HG03457 (cell line): Measurements from ENCODE around the gene OXNAD1.
"Not testable (repeated sequence)": the region's sequence is repeated elsewhere in the genome, so short reads cannot be mapped to it uniquely, and the experiment has no call there.

Source experiments
- ATAC-seq: cut with Tn5 transposase; IDR thresholded peaks from one replicate; pipeline ENCODE4 v1.9.1; 2021; ENCODE audit warnings: moderate number of reproducible peaks; ENCODE audit not compliant: unreplicated experiment

The OXNAD1 gene

DNA sequence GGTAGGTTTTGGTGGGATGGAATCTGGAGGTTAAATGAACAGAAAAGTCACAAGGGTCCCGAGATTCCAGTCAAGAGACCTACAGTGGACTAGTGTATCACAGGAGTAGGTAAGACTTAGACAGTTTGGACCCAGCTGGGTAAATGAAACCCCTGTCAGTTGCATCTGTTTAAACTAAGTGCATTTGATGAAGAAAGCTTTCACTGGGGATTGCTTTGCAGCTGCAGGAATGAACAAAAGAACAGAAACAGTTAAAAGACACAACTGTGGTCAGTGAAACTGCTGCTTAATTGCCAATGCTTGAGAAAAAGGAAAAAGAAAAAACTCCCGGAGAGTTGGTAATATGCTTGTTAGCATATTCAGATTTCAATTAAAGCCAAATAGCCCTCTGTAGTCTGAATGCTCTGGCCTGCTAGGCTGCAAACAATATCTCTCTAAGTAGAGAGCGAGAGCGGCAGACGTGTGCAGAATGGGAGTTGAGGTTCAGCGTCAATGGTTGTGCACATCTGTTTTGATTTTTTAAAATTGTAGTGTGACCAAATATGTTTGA is 37.1 kb downstream of the OXNAD1 start:
- ATAC-seq, result no peak

DNA sequence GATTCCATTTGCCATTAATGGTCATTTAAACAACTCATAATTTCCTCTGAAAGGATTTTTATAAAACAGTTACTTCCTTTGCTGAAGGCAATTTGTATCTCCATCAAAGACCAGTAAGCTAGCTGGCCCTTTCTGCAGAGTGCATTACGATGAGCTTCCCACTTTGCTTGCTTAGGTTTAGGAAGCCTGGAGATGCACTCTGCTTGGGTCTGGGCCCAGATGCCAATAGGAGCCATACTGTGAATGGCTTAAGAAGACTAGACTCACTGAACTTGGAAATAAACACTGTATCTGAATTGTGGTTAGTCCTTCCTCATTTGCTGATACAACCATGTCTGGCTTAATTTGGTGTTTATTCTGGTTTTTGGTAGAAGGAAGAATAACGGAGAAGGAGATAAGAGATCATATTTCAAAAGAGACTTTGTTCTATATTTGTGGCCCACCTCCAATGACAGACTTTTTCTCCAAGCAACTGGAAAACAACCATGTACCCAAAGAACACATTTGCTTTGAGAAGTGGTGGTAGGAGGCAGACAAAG is 38.1 kb downstream of the OXNAD1 start:
- ATAC-seq, result no peak

DNA sequence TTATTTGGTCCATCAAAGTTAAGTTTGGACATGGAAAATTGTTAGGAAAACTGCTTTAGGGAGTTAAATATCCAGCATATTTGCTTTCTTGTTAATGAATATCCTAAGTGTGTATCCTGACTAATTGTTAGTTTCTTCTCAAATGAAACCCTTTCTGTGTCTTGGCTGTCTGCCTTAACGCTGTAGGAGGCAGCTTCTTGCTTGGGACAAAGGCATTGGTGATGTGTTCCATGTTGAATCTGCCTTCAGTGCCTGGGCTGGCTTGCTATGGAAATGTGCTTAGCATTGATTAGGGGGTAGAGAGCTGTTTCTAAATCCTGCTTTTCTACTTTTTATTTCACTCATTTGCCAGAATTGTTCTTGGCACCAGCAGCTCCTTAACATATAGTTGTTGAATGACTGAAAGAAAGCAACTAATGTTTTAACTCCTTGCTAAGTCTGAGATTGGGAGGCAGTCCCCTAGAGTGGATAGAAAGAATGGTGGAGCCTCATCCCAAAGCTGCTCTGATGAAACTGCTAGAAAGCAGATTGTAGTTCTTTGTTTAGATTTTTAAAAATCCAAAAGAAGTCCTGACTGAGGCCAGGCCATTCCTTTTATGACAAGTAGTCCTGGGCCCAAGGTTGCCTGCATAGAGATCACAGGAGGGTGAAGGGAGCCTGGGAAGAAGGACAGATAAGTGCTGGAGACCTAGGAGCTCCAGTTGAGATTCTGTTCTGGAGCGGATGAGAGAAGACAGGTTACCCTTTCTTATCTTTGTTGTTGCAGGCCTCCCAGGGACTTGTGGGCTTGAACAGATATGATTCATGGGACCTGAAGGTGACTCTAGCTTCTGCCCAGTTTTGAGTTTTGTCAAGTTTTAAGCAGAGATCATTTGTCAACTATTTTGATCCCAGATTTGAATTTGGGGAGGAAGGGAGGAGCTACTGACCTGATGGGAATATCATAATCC is 39.3 kb downstream of the OXNAD1 start:
- no peak for ATAC-seq

DNA sequence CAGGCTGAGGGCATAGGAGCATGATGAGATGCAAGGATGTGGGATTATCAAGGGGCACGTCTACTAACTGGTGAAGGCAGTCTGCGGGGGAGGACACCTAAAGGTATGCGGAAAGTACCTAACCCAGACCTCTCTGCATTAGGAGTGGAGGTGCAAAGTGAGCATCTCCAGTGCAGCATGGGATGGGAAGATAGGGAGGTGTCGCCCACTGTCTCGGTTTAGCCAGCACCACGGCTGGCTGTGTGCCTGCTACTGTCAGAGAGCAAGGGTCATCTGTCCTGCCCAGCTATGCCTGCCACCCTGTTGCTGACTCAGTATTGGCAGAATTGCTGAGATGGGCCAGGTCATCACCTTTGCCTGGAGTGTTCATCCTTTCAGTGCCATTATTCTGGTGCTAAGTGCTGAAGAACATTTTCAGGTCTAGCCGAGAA is 40.1 kb downstream of the OXNAD1 start:
- no peak for ATAC-seq

DNA sequence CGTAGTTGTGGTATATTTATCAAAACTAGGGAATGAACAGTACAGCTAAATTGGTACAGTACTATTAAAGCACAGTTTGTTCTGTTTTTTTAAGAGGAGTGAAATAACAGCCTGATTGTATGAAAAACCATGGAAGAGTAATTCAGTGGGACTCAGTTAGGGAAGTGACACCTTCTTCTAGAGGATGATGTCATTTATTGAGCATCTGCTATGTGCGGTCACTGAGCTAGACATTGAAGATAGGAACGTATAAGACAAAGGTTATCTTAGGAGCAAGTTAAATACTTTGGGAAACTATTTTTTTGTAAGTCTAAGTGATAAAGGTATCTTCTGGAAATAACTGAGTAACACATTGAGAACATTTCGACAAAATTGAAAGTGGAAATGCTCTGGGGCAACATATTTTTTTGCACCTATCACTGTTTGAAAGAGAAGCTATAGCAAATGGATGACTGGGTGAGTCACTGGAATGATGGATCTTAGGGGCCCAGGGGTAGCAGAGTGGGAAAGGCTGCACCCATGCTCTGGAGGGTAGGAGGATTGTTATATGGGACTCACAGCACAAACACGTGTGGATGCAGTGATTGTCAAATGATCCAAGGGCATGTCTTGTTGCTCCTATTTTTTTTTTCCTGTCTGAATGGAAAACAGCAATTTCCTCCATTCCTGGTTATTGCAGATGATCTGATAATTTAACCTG is 43.0 kb downstream of the OXNAD1 start:
- ATAC-seq, result no peak

DNA sequence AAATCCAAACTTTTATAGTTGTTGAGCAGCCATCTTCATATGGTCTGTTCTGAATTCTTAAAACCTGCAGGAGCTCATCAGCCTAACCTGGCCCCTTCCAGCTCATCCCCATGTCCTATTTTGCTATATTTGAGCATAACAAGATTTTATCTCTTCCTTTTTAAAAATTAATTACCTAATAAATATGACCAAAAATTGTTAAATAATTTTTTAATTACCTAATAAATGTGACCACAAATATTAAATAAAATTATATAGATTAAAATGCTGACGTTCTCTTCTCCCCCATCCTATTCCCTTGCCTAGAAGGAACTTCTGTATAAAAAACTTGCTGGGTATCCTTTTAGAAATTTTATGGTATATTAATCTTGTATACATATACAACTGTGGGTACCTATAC is 43.7 kb downstream of the OXNAD1 start:
- ATAC-seq, result no peak

DNA sequence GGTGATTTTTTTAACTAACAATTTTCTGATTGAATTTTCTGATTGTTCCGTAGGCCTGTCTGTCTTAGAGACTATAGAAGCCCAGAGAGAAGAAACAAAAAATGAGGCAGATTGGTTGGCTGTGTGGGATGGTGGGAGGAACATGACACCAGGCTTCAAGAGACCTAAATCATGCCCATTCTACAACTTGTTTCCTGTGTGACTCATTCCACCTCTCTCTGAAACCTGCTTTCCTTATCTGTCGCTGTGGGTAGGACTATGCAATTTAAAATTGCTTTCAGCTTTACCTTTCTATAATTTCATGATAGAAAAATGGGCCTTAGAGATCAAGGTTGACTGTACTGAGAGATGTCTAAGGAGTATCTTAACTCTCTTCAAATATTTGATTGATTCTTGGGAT is 44.5 kb downstream of the OXNAD1 start:
- ATAC-seq, result peak; percentile 68

DNA sequence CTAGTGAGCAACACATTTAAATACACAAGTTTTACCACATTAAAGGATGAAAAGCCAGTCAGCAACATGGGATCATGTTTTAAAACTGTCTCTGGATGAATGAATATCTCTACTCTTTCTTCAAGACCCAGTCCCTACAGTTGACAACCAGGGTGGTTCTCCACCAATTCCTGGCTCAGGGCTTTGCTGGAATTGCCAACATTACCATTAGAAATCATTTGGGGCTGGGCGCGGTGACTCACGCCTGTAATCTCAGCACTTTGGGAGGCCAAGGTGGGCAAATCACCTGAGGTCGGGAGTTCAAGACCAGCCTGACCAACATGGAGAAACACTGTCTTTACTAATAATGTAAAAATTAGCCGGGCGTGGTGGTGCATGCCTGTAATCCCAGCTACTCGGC is 45.5 kb downstream of the OXNAD1 start:
- not testable (repeated sequence) for ATAC-seq

DNA sequence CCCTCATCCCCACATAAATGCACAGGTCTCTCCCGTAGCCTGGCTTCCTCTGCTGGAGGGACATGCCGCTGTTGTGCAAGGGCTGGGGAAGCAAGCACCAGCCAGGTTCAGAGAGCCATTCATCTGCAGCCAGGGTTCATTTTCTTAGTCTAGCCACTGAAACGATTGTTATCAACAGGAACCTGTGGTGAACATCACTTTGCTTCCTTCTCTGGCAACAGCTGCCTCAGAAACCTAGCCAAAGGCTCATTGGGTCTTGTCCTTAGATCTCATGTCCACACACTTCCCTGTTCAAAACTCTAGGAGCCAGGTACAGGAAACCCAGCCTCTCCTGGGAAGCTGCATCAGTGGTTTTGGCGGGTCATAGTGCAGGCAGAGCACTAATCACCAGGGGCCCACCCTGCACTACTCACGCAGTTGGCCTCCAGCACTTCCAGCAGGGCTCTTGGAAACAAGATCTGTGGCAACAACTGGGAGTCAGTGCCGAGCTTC is 47.0 kb downstream of the OXNAD1 start:
- peak; percentile 47 for ATAC-seq

DNA sequence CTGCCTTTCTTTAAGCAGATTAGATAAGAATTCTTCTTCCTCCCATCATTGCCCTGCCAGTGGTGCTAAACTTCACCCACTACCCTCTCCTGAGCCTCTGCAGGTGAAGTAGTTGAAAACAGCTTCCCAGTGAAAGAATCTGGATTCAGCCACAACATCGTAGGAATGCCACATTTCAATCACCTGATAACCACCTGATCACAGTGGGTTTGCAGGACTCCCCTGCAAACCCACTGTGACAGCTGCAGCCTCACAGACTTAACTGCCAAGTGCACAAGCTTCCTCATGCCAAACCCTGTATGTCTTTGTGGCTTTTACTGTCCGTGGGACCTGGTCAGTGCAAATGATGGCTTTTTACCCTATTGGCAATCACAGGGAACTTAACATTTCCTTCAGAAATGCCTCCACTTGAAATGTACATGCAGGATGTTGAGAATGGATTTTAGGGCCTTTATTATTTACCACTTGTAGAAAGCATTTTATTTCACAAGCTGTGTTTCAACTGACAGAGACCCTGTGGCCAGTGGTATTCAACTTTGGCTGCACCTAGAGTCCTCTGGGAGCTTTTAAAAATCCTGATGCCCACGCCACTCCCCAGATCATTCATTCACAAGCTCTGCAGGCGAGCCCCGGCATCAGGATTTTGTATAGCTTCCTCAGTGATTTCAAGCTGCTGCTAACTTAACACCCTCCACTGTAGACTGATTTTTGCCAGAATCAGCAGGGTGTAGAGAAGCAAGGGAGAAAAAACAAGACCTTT is 49.1 kb downstream of the OXNAD1 start:
- no peak for ATAC-seq

DNA sequence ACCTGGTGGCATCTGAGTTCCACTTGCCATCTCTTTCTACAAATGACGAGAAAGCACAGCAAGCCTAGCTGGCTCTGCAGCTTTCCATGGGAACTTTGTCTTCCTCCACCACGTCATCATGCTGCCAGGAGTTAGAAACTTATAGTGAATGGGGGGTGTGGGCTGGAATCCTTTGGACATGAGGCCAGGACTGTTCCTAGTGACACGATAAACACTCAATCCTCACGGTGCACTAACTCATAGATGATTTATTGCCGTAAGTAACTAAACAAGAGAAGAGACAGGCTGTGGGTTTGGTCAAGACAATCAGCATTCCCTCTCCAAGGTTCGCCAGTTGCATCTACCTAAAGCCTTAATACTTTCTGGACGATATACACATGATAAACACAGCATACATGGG is 50.6 kb downstream of the OXNAD1 start:
- no peak for ATAC-seq

DNA sequence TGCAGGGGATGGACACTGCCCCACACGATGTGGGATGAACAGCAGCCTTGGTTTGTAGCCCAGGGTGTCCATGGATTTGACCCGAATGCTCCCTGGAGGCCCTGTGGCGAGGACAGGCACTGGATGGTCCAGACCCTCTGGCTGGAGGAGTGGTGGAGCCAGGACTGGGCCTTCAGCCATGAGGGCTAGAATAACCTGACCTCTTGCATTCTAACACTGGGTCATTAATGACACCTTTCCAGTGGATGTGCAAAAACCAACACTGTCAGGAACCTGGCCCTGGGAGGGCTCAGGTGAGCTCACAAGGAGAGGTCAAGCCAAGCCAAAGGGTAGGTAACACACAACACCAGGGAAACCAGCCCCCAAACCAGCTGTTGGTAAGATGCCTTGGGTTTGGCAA is 51.4 kb downstream of the OXNAD1 start:
- ATAC-seq, result no peak

DNA sequence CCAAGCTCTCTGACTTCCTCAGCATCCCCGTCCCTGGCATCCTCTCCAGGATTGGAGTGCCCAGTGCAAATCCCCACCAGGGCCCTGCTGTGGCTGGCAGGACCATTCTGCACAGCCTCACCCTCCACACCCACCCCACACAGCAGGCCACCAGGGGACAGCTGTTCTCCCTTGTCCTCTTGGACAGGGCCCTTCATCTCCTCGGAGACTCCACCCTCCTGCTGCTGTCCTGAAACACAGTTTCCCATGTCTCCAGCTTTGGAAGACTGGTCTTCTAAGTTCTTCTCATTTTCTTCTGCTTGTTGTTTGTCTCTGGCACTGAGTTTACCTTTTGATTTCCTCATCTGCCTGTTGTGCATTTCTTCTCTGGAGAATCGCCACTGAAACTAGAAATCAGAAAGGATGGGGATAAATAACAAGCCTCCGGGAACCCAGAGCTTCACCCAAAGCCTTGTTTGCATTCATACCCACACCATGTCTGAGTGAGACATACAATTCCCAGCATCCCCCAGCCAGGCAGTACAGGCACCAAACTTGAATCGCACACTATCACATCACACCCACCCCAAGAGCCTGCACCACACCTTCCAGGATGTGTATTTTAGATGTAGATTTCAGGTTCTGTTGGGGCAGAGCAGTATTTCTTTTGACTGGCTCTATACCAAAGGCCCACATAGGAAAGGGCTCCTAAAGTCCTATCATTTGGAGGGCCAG is 52.0 kb downstream of the OXNAD1 start:
- ATAC-seq, result no peak

DNA sequence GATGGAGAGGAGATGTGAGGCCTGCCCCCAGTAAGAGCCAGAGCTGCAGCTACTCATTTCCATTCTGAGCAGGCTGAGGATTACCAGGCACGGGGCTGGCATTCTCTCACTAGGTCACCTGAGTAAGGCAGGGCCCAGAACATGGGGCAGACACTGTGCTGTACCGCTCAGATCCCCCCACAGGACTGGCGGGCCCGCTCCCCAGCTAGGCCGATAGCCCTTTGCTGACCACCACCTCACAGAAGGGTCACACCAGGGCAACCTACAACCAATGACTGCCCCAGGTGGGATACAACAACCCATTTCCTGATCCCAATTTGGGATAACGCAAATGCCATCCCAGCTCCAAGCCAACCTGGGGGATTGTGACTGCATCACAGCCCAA is 52.5 kb downstream of the OXNAD1 start:
- ATAC-seq, result no peak

DNA sequence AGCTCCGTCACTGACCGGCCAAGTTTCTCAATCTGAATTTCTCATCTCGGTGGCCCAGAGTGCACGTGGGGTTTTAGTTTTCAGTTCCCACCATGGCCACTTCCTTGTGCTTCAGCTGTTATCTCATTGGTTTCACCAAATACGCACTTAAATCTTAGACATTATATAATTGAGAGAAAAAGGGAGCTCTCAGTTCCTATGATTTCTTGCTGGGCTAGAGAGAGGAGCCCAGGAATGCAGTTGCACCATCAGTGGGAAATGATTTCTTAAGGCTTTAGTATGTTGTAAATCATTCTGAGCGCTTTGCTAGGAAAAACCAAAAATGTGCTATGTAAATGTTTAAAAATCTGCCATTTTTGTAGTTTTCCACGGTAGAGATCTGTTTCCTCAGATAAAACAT is 53.2 kb downstream of the OXNAD1 start:
- no peak for ATAC-seq

DNA sequence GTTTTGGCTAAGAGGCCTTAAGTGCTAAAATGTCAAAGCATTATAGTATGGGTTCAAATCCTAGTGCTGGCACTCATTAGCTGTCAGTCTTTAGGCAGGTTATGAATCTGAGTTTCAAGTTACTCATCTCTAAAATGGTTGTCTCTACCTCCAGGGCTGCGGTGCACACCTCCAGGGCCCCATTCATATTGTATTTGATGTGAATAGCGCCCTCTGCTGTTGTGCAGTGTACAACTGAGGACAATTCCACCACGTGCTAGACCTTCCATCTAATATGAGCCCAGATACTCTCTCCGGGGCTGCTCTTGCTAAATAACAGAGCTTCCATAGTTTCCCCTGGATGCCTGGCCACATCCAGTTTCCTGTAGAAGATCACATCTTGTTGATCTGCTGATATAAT is 54.3 kb downstream of the OXNAD1 start:
- ATAC-seq, result no peak

DNA sequence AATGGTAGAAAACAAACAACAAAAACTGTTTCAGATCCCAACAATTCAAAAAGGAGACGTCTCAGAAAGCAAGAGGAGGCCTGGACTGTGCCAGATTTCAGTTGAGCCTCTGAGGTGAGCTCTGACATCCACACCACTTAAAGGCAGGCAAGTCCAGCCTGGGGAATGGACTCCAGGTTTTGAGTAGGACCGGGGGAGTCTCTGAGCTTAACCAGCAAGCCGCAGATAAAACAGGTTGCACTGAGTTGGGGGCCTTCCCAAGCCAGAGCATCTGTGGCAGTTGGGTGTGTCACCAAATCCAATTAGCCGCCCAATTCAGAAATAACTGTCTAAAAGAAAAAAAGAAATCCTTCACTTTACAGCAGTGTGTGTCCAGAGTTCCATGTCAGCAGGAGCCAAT is 54.7 kb downstream of the OXNAD1 start:
- no peak for ATAC-seq

DNA sequence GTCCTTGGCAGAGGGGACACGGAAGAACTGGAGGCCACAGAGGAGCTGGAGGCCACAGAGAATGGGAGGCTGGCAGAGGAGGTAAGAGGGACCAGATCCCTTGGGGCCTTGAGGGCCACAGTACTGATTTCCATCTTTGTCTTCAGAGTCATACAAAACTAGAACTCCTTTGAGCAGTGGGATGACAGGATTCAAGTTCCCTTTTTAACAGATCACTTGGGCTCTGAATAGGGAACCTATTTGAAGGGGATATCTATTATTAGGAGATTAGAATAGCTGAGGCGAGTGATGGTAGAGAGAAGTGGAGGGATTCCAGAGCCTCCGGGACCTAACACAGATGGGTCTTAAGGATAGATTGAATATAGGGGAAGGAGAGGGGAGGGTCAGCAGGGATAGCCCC is 55.7 kb downstream of the OXNAD1 start:
- ATAC-seq, result no peak

DNA sequence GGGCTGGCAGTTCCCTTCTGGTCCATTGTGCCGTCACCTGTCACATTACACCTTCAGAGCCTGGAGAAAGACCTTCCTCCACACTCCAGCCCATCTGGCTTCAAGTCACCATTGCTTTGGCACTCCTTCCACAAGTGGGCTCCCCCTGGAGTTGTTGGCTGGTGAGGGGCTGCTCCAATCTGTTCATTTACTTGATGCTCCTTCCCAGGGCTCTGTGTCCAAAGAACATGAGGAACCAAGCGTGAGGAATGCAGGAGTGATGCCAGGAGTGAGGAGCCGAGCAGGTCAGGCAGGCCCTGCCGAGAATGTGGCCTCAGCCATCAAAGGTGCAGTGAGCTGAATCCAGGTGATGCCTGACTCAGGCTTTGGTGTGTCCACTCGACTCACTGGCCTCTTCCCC is 57.2 kb downstream of the OXNAD1 start:
- ATAC-seq, result no peak

DNA sequence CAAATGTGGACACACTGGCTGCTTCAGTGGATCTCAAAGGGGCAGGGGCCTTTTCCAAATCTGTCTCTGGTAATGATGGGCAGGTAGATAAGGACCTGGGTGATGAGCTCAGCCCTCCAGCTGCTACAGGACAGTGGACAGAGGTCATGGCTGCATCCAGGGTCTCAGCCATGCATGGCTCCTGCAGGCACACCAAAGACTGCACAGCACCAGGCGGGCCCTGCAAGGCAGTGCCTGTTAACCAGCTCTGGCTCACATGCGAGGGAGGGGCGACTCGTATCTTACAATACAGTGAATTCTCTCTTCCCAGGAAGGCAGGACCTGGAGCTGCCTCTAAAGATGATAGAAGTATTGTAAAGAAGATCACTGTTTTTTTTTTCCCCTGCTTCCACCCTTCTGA is 58.7 kb downstream of the OXNAD1 start:
- ATAC-seq, result no peak
